ENCODE measurements around the gene SREBF2. TPM values are rescaled to one million over a fixed set of nuclear protein-coding genes. Genes with fewer than 3 reads are reported as not detected.

SREBF2 gene
- total and polyA plus RNA-seq, 2 donors (not counting 1 experiment from before 2014, with no cell fraction given), result 116 to 287 TPM

- DNase-seq (peak; percentile 79), ATAC-seq (ENCODE audit: low read depth) (peak; percentile 2)
- WGBS (ENCODE audit: insufficient coverage), result 49% methylated on average over 7 of the region's 14 CpGs
- ChIA-PET POLR2A (interaction anchor here (0.6 to 16.8 kb wide), 6 partner anchors 6 to 96 kb away, joined by 5 to 960 read pairs (median 8); partner anchors contain the start of genes SHISA8, SREBF2, TNFRSF13C and WBP2NL), CTCF (interaction anchor here (0.8 to 17.9 kb wide), 3 partner anchors 9 to 232 kb away, joined by 3 to 499 read pairs (median 4); no protein-coding TSS in a partner anchor)
- peaks cover 0 to 4% (median 0%) of the 10 kb centered on the region in 3 donors for H3K9me3 ChIP-seq (ENCODE audit: control extremely low read depth in 1 of 3, control insufficient read depth in 2 of 3, insufficient read depth in 1 of 3, low read length in 2 of 3)
- peaks cover 72 to 88% of the 10 kb centered on the region in 2 donors for H3K4me1 ChIP-seq (ENCODE audit: control insufficient read depth in 2 of 2, insufficient read depth in 2 of 2, low read length in 2 of 2)
- H3K27ac ChIP-seq (ENCODE audit: low read length in 2 of 2), result peak overlapping the region; percentile 94 to 95
- H3K9ac ChIP-seq (ENCODE audit: low read length), result peak overlapping the region; percentile 28
- no peaks in the 10 kb centered on the region for H3K27me3 ChIP-seq (replicated peaks in 1 of 4; ENCODE audit: control extremely low read depth in 1 of 4, control insufficient read depth in 3 of 4, insufficient read depth in 4 of 4, low read length in 3 of 4)
- H3K4me2 ChIP-seq (replicated peaks; ENCODE audit: low read depth, low read length, poor library complexity, severe bottlenecking), result peak overlapping the region; percentile 93
- Mint-ChIP-seq H3K9me3 (ENCODE audit: insufficient read depth) (no peaks in the 10 kb centered on the region), H3K4me1 (peaks cover 62% of the 10 kb centered on the region), H3K27me3 (no peaks in the 10 kb centered on the region), H3K4me3 (peak overlapping the region; percentile 83), H3K27ac (peak overlapping the region; percentile 98)
- peaks cover 41% of the 10 kb centered on the region for H3K79me2 ChIP-seq (ENCODE audit: control insufficient read depth, insufficient read depth, low read length)
- H4K20me1 ChIP-seq (ENCODE audit: control insufficient read depth, insufficient read depth, low read length, poor library complexity, severe bottlenecking), result peaks cover 13% of the 10 kb centered on the region
- peaks cover 0 to 17% of the 10 kb centered on the region in 2 experiments for H3K36me3 ChIP-seq (replicated peaks in 1 of 2; ENCODE audit: control extremely low read depth in 1 of 2, control insufficient read depth in 1 of 2, extremely low read depth in 1 of 2, insufficient read depth in 2 of 2, low read length in 1 of 2)
- no peak overlapping the region for H2AFZ ChIP-seq (ENCODE audit: insufficient read depth, low read depth, low read length, poor library complexity, severe bottlenecking)
- H3K4me3 ChIP-seq (ENCODE audit: control extremely low read depth in 1 of 5, extremely low read depth in 1 of 5, insufficient read depth in 1 of 5, low read depth in 2 of 5, low read length in 4 of 5), result peak overlapping the region in 1 of 5 experiments; percentile 11
- intact Hi-C loops (cut with micrococcal nuclease), result no loop called here
- TF ChIP-seq, protein P1, sequence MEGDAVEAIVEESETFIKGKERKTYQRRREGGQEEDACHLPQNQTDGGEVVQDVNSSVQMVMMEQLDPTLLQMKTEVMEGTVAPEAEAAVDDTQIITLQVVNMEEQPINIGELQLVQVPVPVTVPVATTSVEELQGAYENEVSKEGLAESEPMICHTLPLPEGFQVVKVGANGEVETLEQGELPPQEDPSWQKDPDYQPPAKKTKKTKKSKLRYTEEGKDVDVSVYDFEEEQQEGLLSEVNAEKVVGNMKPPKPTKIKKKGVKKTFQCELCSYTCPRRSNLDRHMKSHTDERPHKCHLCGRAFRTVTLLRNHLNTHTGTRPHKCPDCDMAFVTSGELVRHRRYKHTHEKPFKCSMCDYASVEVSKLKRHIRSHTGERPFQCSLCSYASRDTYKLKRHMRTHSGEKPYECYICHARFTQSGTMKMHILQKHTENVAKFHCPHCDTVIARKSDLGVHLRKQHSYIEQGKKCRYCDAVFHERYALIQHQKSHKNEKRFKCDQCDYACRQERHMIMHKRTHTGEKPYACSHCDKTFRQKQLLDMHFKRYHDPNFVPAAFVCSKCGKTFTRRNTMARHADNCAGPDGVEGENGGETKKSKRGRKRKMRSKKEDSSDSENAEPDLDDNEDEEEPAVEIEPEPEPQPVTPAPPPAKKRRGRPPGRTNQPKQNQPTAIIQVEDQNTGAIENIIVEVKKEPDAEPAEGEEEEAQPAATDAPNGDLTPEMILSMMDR (IDR thresholded peaks at IDR 0.05), result no peak
- TF ChIP-seq EZH2 (IDR thresholded peaks at IDR 0.05; ENCODE audit: borderline replicate concordance, insufficient read depth, low read depth, low read length, poor library complexity, severe bottlenecking), result no peak
Observed at GRCh38 chr22:41928593-41929417, 95.9 kb downstream of the SREBF2 start.
